Loucy (cell line): ENCODE data around the gene JOSD1.

Experiments
- CTCF ChIP-seq: fragments of 200-600 bp; sonication (generic); conservative IDR thresholded peaks from 2 replicates; pipeline ENCODE4 v1.5.1; 2014; ENCODE audit warnings: mild to moderate bottlenecking, antibody characterized with exemption, low read length
- EZH2phosphoT487 ChIP-seq: fragments of 200-600 bp; IDR thresholded peaks from 2 replicates; pipeline ENCODE4 v1.6.1; 2018; ENCODE audit warnings: antibody characterized with exemption, mild to moderate bottlenecking, moderate library complexity, borderline replicate concordance

GRCh38 chr22:38716826-38717225 is 16.1 kb upstream of the JOSD1 start:
- TF ChIP-seq CTCF (no peak), EZH2phosphoT487 (no peak)
